Ureter (tissue), 1 donor: Measurements from ENCODE around the gene WWOX. TPM values are rescaled to one million over a fixed set of nuclear protein-coding genes. Genes with fewer than 3 reads are reported as not detected.

Source experiments
- DNase-seq: peaks from one replicate; pipeline ENCODE4 v3.0.0-alpha.2; 2020; ENCODE audit warnings: low spot score
- total RNA-seq: library from RNA; stranded (reverse); gene quantifications from one replicate; pipeline ENCODE4 v1.2.4, GENCODE V29; 2023
- donor health status: DM: yes; HTN: yes; CAD: no.

The WWOX gene
- total RNA-seq, 1 donor from 2014 or later, result 23.5 TPM

DNA sequence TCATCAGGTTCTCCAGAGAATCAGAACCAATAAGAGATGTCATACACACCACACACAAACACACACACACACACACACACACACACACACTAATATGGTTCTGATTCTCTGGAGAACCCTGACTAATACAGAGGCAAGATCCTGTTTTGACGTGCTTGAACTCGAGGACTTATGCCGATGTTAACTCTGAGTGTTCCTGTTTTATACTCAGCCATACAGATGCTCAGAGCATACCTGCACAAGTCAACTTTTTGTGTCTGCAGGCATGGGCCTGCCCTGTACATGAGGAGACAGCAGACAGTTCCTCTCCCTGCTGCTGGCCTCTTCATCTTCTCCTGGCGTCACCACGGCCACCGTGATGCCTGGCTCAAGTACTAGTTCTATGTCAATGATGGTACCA lies 635.9 kb downstream of the WWOX start:
- no peak for DNase-seq

DNA sequence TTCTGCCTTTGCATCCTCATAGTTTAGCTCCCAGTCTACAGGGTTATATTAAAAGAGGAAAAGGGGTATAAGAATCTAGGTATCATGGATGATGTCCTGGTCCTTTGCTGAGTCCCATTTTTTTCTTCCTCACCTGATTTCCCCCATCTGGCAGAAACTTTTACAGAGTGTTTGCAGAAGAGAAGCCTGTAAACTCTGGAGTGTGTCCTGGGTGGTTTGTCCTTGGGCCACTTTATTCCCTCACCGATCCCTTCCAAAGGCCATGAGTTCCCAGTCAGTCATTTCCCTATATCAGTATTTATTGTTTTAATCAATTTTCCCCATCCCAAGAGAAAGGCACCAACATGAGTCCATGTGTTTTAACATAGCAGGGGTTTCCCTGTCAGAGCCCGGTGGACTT lies 638.2 kb downstream of the WWOX start:
- DNase-seq, result no peak

DNA sequence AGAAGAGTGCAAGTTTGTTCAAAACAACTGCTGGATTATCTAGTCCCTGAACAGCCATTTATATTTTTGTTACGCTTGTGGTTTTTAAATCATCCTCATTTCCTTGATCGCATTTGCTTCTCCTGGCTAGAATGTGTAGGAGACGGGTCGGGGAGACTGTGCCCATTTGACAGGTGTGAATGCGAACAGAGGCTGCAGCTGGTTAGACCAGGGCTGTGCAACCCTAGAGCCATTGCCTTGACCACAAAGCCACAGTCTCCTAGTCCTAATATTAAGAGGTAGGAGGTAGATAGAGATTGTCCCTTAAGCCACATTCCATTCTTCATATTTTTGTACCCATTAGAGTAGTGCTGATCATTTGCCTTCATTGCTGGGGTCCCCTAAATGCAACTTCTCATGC lies 639.1 kb downstream of the WWOX start:
- no peak for DNase-seq

DNA sequence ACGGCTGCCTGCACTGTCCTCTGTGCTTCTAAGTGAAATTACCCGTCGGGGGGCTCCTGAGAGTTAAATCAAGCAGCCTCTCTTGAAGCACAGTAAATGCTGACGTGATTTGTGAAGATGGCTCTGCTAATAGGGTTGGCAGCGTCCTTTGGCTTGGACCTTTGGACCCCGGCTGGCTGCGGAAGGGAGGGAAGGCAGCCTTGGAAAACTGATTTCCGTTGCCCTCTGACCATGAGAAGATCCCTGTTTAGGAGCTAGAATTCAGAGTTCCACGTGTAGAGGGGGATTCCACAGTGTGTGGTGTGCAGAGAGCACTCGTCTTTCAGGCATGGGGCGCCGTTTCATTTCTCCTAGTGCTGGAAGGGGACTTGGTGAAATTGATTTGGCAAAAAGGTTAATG lies 640.8 kb downstream of the WWOX start:
- DNase-seq, result no peak

DNA sequence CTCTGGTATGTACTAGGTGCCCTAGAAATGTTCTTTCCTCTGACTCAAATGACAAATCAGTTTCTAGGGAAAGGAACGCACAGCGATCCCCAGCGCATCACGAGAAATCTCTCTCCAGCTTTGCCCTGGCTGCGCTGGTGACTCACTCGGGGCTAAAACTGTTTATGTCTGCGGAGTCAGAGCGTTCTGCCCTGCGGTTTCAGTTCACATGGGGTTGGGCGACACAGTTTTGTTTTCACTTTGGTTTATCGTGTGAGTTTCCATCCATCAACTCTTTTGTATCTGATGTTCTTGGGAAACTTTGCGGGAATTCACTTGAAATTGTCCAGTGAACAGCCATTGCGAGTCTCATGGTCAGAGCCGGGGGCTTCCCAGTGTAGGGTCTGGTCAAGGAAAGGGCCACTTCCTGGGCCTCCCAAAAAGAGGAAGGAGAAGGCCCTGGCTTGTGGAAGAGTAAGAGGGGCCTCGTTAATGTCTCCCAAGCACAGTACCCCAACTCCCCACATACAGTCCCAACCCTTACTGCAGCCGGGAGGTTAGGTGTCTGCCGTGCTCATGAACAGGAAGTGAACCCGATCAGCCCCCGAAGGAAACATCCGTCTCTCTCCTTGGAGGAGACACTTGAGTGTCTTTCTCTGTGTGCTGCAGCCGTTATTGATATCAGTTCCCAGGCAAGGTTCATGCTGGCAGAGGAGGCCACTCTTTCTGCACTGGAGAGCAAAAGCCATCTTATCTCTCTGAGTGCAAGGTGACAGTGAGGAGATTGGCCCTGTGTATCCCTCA lies 643.2 kb downstream of the WWOX start:
- no peak for DNase-seq

DNA sequence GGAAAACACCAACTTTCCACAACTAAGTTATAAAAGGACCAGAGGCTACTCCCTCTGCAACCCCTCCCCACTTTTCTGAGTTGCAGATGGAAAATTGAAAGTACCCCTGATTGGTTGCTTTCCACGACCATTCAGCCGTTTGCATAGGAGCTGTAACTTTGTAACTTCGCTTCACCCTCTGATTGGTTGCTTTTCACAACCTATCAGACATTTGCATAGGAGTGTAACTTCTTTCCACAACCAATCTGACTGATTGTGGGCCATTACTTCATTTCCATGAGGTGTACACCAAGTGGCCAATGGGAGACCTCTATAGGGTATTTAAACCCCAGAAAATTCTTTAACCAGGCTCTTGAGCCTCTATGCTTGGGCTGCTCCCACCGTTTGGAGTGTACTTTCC lies 644.1 kb downstream of the WWOX start:
- DNase-seq, result no peak

DNA sequence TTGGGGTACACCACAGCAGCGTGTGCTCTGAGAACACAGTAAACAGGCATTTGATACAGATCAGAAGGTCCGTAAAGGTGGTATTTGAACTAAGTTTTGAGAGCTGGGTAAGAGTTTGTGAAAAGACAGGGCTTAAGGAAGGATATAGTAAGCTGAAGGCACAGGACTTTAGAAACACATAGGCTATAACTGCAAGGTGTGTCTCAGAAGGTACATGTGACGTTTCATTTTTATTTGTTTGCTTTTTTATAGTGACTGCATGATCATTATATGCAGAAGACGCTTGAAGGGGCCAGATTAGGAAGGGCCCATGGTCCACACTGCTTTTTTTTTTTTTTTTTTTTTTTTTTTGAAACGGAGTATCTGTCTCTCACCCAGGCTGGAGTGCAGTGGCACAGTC lies 644.6 kb downstream of the WWOX start:
- no peak for DNase-seq

DNA sequence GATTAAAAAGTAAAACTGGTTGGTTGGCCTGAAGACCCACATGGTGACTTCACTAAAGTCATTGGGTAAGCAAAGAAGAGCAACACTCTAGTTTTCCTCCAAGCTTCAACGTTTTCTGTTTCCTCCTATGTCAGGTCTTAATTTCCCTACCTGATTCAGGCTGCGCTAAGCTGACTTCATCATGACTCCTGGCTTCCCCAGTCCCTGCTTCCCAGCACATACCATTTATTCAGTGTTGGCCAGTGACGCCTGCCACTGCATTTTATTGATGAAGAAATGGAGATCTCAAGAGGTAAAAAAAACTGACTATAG lies 645.3 kb downstream of the WWOX start:
- DNase-seq, result no peak

DNA sequence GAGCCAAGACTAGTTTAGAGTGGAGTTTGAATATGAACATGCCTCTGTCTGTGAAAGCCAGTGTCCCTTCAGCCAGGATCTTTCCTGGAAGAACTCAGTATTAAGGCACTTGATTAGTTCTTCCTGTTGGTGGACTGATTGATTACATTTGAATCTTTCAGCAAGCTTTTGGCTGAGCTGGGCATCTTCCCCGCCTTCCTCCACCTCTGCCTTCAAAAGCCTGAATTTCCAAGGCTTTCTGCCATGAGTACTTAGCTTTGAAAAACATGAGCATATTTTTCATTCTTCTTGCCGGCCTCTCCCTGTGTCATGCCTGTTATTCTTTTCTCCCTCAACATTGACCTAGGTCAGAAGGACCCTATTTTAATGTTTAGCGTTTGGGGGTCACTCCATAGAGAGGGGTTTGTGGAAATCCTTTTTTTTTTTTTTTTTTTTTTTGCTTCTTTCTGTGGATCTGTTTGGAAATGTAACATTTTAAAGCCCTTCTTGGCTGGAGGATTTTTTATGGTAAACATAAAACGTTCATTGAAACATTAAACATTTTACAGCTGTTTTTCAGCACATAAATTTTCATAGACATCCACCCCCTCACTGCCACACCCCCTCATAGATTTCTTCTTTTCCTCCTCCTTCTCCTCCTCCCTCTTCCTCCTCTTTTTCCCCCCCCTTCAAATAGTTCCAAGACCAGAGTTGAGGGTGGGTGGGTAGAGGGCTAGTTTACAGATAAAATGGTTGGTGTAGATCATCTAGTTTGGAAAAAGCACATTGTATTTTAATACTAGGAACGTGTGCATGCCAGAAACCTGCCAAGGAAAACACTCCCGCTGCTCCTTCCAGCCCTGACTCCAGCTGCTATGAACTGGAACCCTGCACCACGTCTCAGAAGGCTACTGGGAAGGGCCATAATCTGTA lies 645.9 kb downstream of the WWOX start:
- no peak for DNase-seq

DNA sequence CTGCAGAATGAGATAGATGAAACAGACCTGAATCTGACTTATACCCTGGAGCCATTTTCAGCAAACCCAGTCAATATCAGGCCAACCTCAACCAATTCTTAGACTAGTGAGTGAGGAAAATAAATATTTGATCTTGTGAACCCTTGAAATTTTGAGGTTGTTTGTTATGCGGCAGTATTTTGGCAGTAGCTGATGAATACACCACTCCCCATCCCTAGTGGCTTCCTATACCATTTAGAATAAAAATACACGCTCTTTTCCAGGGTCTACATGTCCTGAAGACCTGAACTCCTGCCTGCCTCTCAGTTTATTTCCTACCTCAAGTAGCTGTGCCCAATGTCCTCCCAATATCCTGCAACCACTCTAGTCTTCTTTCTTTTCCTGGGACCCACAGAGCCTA lies 647.3 kb downstream of the WWOX start:
- no peak for DNase-seq

DNA sequence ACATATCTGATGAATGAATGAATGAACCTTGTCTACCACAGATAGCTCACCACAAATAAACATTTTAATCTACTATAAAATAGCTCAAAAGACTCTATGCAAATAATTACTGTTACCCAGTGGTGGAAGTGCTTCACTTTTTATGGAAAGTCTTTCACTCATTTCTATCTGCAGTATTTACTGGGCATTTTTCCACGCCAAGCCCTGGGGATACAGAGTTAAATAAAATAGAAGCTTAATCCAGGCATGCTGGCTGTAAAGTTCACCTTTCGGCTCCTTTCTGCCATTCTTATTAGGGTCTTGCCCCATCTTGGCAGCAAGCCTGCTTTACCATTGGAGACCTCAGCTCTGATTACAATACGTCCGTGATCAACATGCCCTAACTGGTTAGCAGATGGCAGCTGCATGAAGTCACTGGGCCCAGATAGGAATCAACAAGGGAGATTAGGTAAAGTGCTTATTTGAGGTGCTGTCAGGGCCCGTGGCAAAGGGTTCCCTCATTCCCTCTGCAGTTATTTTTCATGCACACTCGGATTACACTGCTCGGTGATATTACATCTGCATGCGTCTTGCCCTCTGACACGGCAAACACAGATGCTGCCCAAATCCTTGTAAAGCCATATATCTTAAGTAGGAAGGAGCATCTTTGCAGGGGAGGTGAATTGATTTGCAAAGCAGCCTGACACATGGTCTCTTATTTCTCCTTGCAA lies 648.9 kb downstream of the WWOX start:
- DNase-seq, result no peak

DNA sequence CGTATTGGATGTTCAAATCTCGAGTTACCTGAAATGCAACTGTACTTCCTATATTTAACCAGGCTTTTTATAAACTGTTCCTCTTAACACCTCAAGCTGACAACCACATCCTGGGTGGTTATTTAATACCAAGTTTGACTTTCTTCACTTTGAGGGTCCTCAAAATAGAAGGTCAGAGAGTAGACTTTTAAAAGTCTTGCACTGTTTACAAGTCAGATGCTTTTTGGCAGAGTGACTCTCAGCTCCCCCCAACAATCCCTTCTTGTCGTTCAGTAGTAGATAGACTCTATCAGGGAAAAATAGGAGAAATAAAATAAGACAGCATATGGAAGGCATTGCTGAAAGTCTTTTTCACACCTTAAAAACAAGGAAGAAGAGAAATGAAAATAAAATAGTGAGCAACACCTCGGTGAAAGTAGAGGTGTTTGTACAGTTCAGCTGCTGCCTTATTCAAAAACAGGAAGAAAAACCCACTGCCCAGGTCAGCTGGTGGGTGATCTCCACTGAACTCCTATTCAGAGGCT lies 650.4 kb downstream of the WWOX start:
- DNase-seq, result no peak

DNA sequence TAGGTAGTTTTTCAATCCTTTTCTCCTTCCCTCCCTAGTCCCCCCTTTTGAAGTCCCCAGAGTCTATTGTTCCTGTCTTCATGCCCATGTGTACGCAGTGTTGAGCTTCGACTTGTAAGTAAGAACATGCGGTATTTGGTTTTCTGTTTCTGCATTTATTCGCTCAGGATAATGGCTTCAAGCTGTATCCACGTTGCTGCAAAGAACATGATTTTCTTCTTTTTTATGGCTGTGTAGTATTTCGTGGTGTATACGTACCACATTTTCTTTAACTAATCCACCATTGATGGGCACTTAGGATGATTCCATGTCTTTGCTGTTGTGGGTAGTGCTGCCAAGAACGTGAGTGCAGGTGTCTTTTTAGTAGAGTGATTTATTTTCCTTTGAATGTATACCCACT lies 651.2 kb downstream of the WWOX start:
- DNase-seq, result no peak

DNA sequence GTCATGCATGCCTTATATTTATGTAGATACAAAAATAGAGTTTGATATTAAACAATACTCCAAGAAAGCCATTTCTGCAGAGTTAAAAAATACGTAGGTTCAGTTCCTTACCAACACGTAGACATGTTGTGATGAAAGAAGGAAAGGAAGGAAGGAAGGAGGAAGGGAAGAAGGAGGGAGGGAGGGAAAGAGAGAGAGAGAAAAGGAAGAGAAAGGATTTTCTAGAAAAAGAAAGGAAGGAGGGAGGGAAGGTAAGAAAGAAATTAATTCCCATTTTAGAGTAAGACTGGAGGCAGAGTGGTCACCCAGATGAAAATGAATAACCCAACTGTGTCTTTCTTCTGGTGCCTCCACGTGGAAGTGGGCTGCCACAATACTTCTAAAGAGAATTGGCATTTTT lies 652.1 kb downstream of the WWOX start:
- no peak for DNase-seq

DNA sequence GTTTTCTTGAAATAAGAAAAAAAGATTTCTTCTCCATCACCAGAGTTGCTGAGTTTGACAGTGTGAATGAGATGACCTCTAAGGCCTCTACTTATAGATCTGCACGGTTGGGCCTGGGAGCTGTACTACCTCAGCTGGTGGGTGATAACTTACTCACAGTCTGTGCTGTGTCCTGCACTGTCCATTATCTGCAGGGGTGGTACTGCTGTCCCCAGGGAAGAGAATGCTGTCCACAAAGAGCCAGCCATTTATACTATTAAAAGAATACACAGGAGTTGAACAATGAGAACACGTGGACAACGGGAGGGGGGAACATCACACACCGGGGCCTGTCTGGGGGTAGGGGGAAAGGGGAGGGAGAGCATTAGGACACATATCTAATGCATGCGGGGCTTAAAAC lies 655.3 kb downstream of the WWOX start:
- no peak for DNase-seq

DNA sequence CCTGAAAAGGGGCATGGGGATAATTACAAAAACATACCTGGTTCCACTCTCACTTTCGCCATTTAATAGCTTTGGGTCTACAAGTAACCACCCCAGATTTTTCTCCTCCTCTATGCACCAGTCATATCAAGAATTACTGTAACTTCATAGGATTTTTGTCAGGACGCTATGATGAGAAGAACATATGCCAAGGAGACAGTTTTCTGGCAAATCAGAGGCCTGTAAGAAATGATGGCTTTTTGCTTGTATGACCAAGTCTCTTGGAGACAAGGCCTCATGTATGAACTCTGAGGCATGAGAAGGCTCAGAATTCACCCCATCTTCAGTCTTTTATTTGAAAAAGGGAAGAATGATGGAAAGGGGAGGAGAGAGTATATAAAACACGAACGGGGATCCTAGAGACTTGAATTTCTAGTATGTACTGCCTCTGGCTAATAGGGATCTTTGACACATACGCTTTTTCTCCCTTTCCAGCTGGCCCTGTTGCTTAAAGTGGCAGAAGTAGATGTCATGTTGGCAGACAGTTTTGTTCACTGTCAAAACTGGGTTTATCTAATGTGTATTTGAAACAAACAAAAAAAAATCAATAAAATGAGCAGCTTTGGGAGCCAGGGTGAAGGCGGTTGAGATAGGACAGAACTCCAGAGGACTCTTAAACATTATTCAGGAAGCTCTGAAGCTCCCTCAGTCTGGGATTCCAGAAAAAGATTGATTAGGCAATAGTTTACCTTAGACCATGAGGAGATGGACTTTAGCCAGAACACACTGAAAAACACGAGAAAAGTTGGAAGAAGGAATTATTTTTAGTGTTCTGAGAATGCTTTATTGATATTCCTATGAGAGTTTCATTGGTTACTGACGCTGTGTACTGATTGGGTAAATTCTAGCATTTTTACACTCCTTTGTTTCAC lies 656.6 kb downstream of the WWOX start:
- no peak for DNase-seq

DNA sequence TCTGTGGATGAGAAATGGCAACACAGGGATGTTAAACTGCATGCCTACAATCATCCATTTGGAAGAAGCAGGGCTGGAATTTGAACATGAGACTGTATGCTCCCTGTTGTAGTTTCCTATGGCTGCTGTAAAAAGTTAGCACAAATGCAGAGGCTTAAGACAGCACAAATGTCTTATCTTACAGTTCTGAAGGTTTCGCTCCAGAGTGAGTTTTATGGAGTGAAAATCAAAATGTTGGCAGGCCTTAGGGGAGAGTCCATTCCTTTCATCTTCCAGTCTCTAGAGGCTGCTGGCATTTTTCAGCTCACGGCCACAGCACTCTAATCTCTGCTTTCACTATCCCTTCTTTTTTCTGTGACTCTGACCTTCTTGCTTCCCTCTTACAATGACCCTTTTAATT lies 660.1 kb downstream of the WWOX start:
- no peak for DNase-seq

DNA sequence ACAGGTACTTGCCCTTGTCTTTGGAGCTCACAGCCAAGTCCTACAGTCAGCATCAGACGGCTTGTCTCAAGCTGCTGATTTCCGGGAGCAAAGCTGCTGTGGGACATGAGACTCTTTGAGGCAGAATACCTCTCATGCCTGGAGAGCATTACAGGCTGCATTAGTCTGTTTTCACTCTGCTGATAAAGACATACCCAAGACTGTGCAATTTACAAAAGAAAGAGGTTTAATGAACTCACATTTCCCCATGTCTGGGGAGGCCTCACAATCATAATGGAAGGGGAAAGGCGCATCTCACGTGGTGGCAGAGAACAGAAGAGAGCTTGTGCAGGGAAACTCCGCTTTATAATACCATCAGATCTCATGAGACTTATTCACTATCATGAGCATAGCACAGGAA lies 661.2 kb downstream of the WWOX start:
- no peak for DNase-seq

DNA sequence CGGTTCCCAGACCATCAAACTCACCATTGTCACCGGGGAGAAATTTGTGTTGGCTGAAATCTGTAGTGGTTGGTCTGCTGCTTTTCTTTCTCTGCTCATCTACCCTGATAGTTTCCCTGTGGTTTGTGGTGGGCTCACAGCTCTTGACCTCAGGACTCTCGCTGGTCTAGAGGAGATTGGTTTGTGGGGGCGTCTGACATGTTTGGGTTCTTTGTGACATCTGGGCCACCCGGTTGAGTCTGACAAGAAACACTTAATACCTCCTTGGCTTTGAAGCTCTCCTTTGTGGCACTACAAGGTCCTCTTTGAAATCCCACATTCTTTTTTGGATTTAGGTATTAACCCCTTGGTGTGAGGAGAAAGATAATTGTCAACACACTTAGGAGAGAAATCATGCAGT lies 662.0 kb downstream of the WWOX start:
- no peak for DNase-seq

DNA sequence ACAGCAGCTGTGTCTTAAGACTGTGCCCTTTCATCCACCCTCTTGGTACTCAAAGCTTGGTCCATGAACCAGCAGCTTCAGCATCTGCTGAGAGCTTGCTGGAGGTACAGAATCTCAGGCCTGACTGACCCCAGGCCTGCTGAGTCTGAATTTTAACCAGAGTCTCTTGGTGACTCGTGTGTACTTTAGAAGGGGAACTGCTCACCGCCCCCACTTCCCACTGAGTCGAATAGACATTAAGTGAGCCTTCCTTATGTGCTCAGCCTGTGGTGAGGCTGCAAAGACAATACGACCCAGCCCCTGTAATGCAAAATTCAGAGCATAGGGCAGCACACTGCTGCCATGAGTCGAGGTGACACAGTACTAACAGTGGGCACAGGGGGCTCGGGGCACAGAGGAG lies 662.8 kb downstream of the WWOX start:
- no peak for DNase-seq

DNA sequence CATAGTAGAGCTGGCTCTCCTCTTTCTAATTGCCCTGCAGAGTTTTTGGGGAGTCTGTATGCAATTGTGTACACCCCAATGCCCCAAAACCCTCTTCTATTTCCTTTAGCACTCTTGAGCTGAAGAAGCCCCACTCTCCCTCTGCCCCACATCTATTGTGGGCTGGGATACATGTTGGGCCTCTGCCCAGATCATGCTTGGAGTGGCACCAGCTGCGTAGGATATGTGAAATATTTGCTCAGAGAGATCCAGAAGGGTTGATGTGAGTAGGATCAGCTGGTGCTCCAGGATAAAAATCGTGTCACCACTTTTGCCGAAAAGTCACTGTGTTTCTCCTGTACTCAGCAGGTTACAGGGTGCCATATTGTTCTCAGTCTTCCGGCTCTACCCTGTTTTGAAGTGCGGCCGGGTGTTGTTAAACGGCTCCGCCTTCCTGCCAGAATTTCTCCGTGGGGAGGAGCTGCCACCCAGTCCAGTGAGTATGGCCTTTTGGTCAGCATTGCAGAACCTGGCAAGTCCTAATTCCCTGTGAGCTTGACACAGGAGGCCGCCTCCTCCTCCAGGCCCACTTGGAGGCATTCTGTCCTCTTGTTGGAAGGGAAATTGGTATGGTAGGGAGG lies 664.5 kb downstream of the WWOX start:
- DNase-seq, result no peak
